HG02763 (cell line): ENCODE measurements around the gene SYAP1.
A peak's percentile ranks its signal among the peaks of the same experiment; 100 is the strongest.
"Not testable (repeated sequence)": the region's sequence is repeated elsewhere in the genome, so short reads cannot be mapped to it uniquely, and the experiment has no call there.

Source experiments
- ATAC-seq: cut with Tn5 transposase; IDR thresholded peaks from one replicate; pipeline ENCODE4 v1.9.1; 2021; ENCODE audit warnings: mild to moderate bottlenecking, moderate library complexity; ENCODE audit not compliant: unreplicated experiment

The SYAP1 gene

DNA sequence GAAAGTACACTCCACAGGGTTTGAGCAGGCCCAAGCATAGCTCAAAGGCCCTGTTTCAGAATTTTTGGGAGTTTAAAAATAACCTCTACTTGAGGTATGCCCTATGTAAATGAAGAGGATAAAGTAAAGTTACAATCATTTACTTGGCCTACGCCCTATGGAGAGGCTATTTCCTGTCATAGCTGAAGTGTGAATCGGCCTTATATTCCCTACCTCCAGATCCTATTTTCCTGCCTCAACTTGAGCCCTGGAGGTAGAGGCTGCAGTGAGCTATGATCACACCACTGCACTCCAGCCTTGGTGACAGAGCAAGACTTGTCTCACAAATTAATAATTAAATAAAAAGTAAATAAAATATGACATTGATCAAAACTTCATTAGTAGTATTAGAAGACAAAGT, 55.3 kb downstream of the SYAP1 start:
- no peak for ATAC-seq

- no peak for ATAC-seq
Measured at GRCh38 chrX:16778545-16778944, 59.1 kb downstream of the SYAP1 start.

DNA sequence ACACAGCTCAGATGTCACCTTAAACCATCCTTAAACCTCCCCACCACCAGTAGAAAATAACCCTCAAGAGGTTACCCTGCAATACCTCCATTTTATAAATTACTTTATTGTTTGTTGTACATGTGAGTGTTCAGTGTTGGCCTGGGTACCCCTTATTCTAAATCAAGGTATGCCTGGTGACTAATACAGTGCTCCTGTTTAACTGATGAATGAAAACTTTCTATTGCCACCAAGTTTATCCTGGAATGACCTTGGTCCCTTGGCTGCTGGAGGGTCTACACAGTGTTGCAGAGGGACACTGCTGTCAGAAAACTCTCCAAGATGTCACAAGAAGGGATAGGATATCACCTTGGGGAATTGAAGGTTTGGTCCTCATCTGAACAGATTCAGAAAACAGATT, 59.6 kb downstream of the SYAP1 start:
- ATAC-seq = no peak

DNA sequence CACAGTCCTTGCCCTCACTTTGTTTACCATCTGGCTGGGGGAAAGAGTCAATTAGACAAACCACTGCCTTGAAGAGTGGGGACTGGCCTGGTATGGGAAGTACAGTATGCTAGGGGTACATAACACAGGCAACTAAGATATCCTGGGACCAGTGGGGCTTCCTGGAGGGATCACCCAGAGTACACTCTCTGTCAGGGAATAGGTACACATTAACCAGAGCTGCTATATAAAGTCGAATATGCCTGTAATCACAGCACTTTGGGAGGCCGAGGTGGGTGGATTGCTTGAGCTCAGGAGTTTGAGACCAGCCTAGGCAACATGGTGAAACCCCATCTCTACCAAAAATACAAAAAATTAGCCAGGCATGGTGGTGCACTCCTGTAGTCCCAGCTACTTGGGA, 60.4 kb downstream of the SYAP1 start:
- ATAC-seq = not testable (repeated sequence)

GRCh38 chrX:16783452-16783851, 64.0 kb downstream of the SYAP1 start:
- ATAC-seq = no peak

GRCh38 chrX:16784440-16784839, 65.0 kb downstream of the SYAP1 start:
- not testable (repeated sequence) for ATAC-seq

- ATAC-seq = no peak
Measured at GRCh38 chrX:16785247-16786138, 66.1 kb downstream of the SYAP1 start.

DNA sequence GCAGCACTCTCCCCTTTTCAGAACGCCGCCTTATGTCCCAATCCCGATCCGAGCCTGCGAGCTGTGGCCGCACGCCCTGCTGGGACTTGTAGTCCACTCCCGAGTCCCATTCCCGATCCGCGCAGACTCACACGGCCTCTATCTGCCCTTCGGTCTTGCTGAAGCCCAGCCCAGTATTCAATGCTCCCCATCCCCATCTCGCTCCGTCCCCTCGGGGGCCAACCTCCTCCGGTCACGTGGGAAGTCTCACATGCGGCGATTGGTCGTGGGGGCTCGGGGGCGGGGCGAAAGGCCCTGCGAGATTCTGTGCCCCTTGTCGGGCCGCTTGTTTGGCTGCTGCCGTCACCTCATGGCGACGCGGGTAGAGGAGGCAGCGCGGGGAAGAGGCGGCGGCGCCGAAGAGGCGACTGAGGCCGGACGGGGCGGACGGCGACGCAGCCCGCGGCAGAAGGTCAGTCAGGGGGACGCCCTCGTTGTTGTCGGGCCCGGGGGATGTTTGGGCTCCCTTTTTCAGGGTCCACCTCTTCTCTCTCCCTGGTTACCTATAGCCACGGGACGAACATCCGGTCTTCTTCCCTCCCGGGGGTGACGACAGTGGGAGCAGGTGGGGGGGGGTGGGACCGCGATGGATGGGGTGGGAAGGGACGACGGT, 66.9 kb downstream of the SYAP1 start, which contains the start of gene TXLNG:
Gene TXLNG, plus strand, starts transcription at position 328 of the 652 bp plus-strand sequence. Its CDS starts 22 bp downstream, at position 350.
- ATAC-seq = peak; percentile 99

DNA sequence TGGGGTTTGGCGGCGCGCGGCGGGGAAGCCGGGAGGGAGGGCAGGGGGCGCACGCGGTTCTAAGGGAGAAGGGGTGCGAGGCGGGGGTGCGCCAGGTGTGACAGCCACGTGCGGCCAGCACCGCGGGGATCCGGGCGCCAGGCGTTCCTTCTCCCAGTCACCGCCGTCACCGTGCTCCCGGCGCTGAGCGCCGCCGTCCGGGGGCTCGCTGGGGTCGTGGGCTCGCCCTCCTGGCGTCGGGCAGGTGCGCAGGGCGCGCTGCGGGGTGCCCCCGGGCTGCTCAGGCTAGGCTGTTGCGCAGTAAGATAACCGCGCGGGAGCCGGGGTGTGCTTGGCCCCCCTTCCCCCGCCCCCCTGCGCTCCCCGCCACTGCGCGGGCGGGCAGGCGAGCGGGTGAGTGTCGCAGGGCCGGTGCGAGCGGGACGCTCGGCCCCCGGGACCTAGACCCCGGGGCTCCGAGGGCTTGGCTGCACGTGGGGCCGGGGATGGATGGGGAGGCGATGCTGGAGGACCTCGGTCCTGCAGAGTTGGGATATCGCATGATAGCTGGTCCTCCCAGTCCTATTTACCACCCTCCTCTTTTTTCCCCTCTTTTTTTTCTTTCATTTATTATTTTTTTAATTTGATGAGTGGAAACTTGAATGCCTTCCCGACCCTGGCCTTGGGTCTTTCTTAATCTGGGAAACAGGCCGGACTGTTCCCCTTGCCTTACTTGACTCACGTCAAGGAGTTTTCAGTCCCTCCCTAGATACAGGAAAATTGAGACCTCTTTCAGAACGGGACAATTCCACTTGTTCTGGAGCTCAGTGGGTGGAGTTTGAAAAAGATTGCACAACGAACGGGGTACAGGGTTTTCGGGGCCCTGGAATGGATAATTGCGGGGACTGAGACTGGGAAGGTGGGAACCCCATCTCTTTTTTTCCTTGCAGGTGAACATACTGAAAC, 67.7 kb downstream of the SYAP1 start:
- peak; percentile 12 for ATAC-seq

DNA sequence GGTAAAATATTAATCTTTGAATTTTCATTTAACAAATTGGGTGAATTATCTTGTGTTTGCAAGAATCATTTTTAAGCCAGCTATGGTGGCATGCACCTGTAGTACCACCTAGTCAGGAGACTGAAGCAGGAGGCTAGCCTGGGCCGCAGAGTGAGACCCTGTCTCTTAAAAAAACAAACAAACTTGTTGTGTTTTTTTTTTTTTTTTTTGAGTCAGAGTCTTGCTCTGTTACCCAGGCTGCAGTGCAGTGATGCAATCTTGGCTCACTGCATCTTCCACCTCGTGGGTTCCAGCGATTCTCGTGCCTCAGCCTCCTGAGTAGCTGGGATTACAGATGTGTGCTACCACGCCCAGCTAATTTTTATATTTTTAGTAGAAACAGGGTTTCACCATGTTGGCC, 69.1 kb downstream of the SYAP1 start:
- no peak for ATAC-seq

GRCh38 chrX:16796298-16796697, 76.9 kb downstream of the SYAP1 start:
- no peak for ATAC-seq

DNA sequence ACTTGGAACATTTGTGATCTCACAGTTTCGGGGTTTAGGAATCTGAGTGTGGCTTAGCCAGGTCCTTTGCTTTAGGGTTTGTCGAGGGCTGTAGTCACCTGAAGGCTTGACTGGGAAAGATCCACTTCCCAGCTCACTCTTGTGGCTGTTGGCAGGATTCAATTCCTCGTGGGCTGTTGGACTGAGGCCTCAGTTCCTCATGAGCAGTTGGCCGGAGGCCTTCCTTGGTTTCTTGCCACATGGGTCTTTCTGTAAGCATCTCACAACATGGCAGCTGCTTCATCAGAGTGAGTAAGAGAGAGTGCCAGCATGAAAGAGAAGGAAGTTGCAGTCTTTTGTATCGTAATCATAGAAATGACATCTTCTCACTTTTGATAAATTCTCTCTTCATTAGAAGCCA, 77.9 kb downstream of the SYAP1 start:
- ATAC-seq = no peak

DNA sequence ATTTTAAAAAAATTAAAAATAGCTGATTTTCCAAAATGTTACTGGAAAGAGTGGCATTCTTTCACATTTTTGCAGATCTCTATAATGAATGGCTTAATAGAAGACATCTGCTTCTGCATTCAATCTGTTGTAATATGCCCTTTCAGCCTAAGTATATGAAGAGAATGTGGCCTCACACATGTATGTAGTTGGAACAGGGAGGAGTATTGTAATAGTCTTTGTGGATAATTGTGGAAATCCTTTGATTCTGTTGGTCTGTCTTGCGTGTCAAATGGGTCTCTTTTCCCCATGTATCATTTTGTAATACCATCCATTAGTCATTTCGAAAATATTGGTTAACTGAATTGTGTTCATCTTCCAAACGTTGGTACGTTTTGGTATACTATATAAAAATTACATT, 78.4 kb downstream of the SYAP1 start:
- ATAC-seq = no peak

DNA sequence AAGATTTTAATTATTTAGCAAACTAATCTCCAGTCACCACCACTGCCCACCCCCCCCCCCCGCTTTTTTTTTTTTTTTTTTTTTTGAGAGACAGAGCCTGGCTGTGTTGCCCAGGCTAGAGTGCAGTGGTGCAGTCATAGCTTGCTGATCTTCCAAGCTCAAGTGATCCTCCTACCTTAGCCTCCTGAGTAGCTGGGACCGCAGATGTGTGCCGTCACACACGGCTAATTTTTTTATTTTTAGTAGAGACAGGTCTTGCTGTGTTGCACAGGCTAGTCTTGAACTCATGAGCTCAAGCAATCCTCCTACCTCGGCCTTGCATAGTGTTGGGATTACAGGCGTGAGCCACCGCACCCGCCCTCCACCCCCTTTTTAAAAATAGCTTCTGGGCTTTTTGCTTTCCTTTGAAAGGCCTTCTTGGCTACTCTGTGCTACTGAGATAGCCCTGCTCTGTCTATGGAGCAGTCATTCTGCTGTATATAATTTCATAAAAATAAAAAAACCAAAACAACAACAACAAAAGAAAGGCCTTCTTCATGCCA, 85.6 kb downstream of the SYAP1 start:
- ATAC-seq = no peak

- ATAC-seq = no peak
Measured at GRCh38 chrX:16807548-16807947, 88.1 kb downstream of the SYAP1 start.

DNA sequence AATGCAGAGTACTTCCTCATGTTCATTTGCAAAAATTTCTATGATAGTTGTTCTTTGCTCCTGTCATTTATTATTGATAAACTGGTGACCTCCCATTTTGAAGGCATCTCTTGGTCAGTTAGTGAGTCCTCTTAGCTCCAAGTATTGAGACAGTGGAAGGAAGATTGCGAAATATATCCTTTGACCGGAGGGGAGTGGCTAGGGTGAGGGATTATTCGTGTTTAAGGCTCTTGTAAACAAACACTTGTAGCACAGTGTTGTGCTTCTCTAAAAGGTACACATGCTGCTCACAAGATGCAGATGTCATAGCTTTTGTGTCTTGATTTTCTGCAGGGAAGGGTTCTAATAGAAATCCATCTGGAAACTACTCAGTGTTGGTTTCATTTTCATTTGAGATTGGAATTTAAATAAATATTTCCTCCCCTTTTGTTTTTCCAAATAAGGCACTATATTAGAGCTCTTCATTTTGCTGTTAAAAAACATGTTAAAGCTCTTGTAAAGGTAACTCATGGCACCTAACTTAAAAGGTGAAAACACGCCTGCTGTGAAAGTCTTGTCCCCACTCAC, 88.6 kb downstream of the SYAP1 start:
- ATAC-seq = no peak

GRCh38 chrX:16814597-16814996, 95.2 kb downstream of the SYAP1 start:
- ATAC-seq = no peak
